Measurements from ENCODE around the gene MRPL16. TPM values are rescaled to one million over a fixed set of nuclear protein-coding genes. Genes with fewer than 3 reads are reported as not detected.
"Not testable (repeated sequence)": the region's sequence is repeated elsewhere in the genome, so short reads cannot be mapped to it uniquely, and the experiment has no call there.

Gene MRPL16
- total RNA-seq, 1 experiment from 2014 or later = 123 TPM

DNA sequence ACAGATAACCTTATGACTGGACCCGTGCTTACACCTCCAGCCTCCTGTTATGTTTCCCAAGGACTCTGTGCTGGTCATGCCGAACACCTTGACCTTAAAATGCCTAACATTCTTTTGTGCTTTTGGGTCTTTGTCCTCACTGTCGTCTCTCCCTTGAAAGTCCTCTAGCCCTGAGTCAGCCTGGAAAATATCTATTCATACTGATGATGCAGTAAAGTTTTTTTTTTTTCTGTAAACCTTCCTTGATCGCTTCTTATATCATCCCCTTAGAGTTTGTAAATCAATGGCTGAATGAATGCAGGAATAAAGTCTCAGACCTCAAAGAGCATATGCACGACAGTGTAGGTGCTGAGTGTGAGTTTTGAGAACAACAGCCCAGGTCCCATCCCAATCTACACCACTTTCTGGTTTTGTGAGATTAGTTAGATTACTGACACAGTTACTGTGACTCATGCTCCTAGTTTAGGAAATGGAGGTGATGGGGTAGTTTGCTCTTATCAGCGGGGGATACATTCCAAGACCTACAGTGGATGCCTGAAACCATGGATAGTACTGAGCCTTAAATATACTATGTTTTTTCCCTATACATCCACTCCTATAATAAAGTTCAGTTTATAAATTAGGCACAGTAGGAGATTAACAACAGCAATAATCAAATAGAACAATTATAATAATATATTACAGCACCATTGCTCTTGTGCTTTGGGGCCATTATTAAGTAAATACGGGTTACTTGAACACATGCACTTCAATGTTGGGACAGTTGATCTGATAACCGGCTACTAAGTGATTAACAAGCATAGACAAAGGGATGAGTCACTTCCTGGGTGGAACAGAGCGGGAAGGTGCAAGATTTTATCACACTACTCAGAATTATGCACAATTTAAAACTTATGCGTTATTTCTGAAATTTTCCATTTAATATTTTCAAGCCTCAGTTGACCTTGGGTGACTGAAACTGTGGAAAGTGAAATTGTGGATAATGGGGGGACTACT lies 47.2 kb upstream of the MRPL16 start:
- H4K20me1 ChIP-seq (ENCODE audit: low read length) = no peaks in the 10 kb centered on the region
- H3K36me3 ChIP-seq (ENCODE audit: low read depth, low read length) = no peaks in the 10 kb centered on the region
- ATAC-seq = 0 out of 2 replicates have a peak, but pooled peaks have one; percentile 20
- no peak overlapping the region for H3K9ac ChIP-seq (ENCODE audit: low read length)
- H3K9me2 ChIP-seq (replicated peaks; ENCODE audit: low read length) = no peaks in the 10 kb centered on the region
- H3K27ac ChIP-seq (ENCODE audit: low read length) = peak overlapping the region; percentile 21
- DNase-seq = peak; percentile 60
- intact Hi-C loops (cut with micrococcal nuclease) = no loop called here
- H3K9me3 ChIP-seq (ENCODE audit: low read length) = no peaks in the 10 kb centered on the region
- ChIA-PET POLR2A (ENCODE audit: unreplicated experiment) (no interaction called here), CTCF (no interaction called here)
- H3F3A ChIP-seq (ENCODE audit: low read length, unreplicated experiment) = no peaks in the 10 kb centered on the region
- BruUV-seq (replicated peaks) = no TSS peak
- no peak overlapping the region for H2AFZ ChIP-seq (ENCODE audit: low read length)
- TF ChIP-seq, protein P1, sequence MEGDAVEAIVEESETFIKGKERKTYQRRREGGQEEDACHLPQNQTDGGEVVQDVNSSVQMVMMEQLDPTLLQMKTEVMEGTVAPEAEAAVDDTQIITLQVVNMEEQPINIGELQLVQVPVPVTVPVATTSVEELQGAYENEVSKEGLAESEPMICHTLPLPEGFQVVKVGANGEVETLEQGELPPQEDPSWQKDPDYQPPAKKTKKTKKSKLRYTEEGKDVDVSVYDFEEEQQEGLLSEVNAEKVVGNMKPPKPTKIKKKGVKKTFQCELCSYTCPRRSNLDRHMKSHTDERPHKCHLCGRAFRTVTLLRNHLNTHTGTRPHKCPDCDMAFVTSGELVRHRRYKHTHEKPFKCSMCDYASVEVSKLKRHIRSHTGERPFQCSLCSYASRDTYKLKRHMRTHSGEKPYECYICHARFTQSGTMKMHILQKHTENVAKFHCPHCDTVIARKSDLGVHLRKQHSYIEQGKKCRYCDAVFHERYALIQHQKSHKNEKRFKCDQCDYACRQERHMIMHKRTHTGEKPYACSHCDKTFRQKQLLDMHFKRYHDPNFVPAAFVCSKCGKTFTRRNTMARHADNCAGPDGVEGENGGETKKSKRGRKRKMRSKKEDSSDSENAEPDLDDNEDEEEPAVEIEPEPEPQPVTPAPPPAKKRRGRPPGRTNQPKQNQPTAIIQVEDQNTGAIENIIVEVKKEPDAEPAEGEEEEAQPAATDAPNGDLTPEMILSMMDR (conservative IDR thresholded peaks at IDR 0.05; ENCODE audit: low read depth, low read length) = no peak
- peaks cover 15% of the 10 kb centered on the region for H3K4me1 ChIP-seq (ENCODE audit: insufficient read depth, low read length)
- H3K27me3 ChIP-seq (ENCODE audit: low read length) = no peaks in the 10 kb centered on the region
- no peak overlapping the region for H3K4me3 ChIP-seq (ENCODE audit: low read length)
- H3K79me2 ChIP-seq (ENCODE audit: low read length) = no peaks in the 10 kb centered on the region
- peak overlapping the region; percentile 19 for H3K4me2 ChIP-seq (ENCODE audit: low read length)

DNA sequence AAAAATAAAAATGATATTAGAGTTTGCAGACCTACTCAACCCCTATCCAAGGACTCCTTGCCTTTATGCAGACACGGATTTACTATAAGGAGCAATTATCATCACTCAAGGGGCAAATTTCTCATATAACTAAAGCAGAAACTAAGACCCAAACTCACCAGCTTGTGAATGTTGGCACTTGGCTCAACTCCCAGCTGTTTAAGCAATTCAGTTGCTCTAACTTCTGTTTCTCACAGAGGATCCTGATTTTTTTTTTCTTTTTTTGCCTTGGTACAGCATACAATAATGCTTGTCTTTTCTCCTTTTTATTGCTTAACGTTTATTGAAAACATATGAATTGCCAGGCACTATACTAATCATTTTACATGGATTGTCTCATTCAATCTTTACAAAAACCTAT lies 44.3 kb upstream of the MRPL16 start:
- ChIA-PET CTCF (no interaction called here), POLR2A (ENCODE audit: unreplicated experiment) (no interaction called here)
- H3F3A ChIP-seq (ENCODE audit: low read length, unreplicated experiment) = no peaks in the 10 kb centered on the region
- H3K4me2 ChIP-seq (ENCODE audit: low read length) = no peak overlapping the region
- H4K20me1 ChIP-seq (ENCODE audit: low read length) = no peaks in the 10 kb centered on the region
- no peak overlapping the region for H3K9ac ChIP-seq (ENCODE audit: low read length)
- no peak overlapping the region for H3K4me3 ChIP-seq (ENCODE audit: low read length)
- H3K9me3 ChIP-seq (ENCODE audit: low read length) = no peaks in the 10 kb centered on the region
- H3K27me3 ChIP-seq (ENCODE audit: low read length) = no peaks in the 10 kb centered on the region
- intact Hi-C loops (cut with micrococcal nuclease) = no loop called here
- H2AFZ ChIP-seq (ENCODE audit: low read length) = no peak overlapping the region
- H3K4me1 ChIP-seq (ENCODE audit: insufficient read depth, low read length) = peaks cover 15% of the 10 kb centered on the region
- H3K79me2 ChIP-seq (ENCODE audit: low read length) = no peaks in the 10 kb centered on the region
- DNase-seq = no peak
- no peaks in the 10 kb centered on the region for H3K36me3 ChIP-seq (ENCODE audit: low read depth, low read length)
- ATAC-seq = no peak
- TF ChIP-seq EZH2 (IDR thresholded peaks at IDR 0.05; ENCODE audit: low read length, unreplicated experiment) (no peak), EZH2phosphoT487 (IDR thresholded peaks at IDR 0.05; ENCODE audit: borderline replicate concordance, low read length) (no peak)
- TF ChIP-seq, protein P1 (conservative IDR thresholded peaks at IDR 0.05; ENCODE audit: low read depth, low read length) = no peak
- no peak overlapping the region for H3K27ac ChIP-seq (ENCODE audit: low read length)
- no TSS peak for BruUV-seq (replicated peaks)
- H3K9me2 ChIP-seq (replicated peaks; ENCODE audit: low read length) = no peaks in the 10 kb centered on the region

DNA sequence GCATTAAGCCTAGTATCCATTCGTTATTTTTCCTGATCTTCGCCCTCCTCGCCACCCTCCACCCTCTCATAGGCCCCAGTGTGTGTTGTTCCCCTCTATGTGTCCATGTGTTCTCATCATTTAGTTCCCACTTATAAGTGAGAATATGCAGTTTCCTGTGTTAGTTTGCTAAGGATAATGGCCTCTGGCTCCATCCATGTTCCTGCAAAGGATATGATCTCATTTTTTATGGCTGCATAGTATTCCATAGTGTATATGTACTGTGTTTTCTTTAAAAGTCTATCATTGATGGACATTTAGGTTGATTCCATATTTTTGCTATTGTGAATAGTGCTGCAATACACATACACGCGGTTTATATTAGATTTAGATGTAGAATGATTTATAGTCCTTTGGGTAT lies 40.8 kb upstream of the MRPL16 start:
- H3K4me3 ChIP-seq (ENCODE audit: low read length); H2AFZ ChIP-seq (ENCODE audit: low read length); H3K4me2 ChIP-seq (ENCODE audit: low read length); BruUV-seq (replicated peaks); H3K4me1 ChIP-seq (ENCODE audit: insufficient read depth, low read length); POLR2A ChIA-PET (ENCODE audit: unreplicated experiment); H3K36me3 ChIP-seq (ENCODE audit: low read depth, low read length); H3K9ac ChIP-seq (ENCODE audit: low read length); ATAC-seq; DNase-seq; H3K27ac ChIP-seq (ENCODE audit: low read length); H3K79me2 ChIP-seq (ENCODE audit: low read length); H3F3A ChIP-seq (ENCODE audit: low read length, unreplicated experiment); H4K20me1 ChIP-seq (ENCODE audit: low read length); H3K9me3 ChIP-seq (ENCODE audit: low read length); H3K27me3 ChIP-seq (ENCODE audit: low read length); intact Hi-C loops (cut with micrococcal nuclease); CTCF ChIA-PET; H3K9me2 ChIP-seq (replicated peaks; ENCODE audit: low read length): not testable (repeated sequence)

DNA sequence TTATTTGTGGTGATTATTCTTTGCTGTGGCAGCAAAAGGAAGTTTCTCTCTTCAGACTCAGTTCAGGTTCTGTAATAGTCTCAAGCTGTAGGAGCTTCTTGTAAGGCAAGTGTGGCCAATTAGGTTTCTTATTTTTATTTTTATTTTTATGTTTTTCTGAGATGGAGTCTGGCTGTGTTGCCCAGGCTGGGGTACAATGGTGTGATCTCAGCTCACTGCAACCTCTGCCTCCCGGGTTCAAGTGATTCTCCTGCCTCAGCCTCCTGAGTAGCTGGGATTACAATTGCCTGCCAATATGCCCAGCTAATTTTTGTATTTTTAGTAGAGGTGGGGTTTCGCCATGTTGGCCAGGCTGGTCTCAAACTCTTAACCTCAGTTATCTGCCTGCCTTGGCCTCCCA lies 39.0 kb upstream of the MRPL16 start:
- H2AFZ ChIP-seq (ENCODE audit: low read length); CTCF ChIA-PET; H3F3A ChIP-seq (ENCODE audit: low read length, unreplicated experiment); H3K79me2 ChIP-seq (ENCODE audit: low read length); H3K27me3 ChIP-seq (ENCODE audit: low read length); H3K9ac ChIP-seq (ENCODE audit: low read length); H3K9me3 ChIP-seq (ENCODE audit: low read length); ATAC-seq; BruUV-seq (replicated peaks); H3K4me2 ChIP-seq (ENCODE audit: low read length); H3K27ac ChIP-seq (ENCODE audit: low read length); POLR2A ChIA-PET (ENCODE audit: unreplicated experiment); H4K20me1 ChIP-seq (ENCODE audit: low read length); DNase-seq; H3K9me2 ChIP-seq (replicated peaks; ENCODE audit: low read length); intact Hi-C loops (cut with micrococcal nuclease); H3K4me3 ChIP-seq (ENCODE audit: low read length); H3K4me1 ChIP-seq (ENCODE audit: insufficient read depth, low read length); H3K36me3 ChIP-seq (ENCODE audit: low read depth, low read length): not testable (repeated sequence)

Measured in PC-3 (cell line).